Large intestine (tissue), 3 donors: ENCODE results near the gene ZNF493. TPM values are rescaled to one million over a fixed set of nuclear protein-coding genes. Genes with fewer than 3 reads are reported as not detected.

ENCODE experiments used
- DNase-seq, 2 donors: peaks; one replicate each; pipeline versions ENCODE4 v3.0.0 to v3.0.0-alpha.2; 2013
- H3K27ac ChIP-seq: one replicate; pipeline ENCODE4 v1.5.1; 2013; ENCODE audit warnings: low read length
- H3K27me3 ChIP-seq: 2 replicates; pipeline ENCODE4 v1.6.1; 2013; ENCODE audit warnings: low read length; ENCODE audit not compliant: control insufficient read depth, insufficient read depth
- H3K36me3 ChIP-seq: 2 replicates; pipeline ENCODE4 v1.6.1; 2013; ENCODE audit warnings: low read length; ENCODE audit not compliant: control insufficient read depth, insufficient read depth
- H3K4me1 ChIP-seq: one replicate; pipeline ENCODE4 v1.6.1; 2013; ENCODE audit warnings: low read length; ENCODE audit not compliant: control insufficient read depth, insufficient read depth
- H3K4me3 ChIP-seq: one replicate; pipeline ENCODE4 v1.5.1; 2013; ENCODE audit warnings: low read length
- H3K9me3 ChIP-seq: one replicate; pipeline ENCODE4 v1.6.1; 2013; ENCODE audit warnings: mild to moderate bottlenecking, low read depth, low read length, moderate library complexity; ENCODE audit not compliant: control insufficient read depth
- WGBS: methylation state at CpG from one replicate; pipeline ENCODE4 v1.1.5; 2013; ENCODE audit warnings: low lambda C conversion rate; ENCODE audit not compliant: insufficient coverage; 5-methylcytosine and 5-hydroxymethylcytosine counted together
- polyA plus RNA-seq: library from polyadenylated mRNA; unstranded; fragments of 120-200 nt; gene quantifications from one replicate; pipeline ENCODE4 v1.2.1, GENCODE V29; 2013

ZNF493 gene
- polyA plus RNA-seq, 1 donor, result 21.9 TPM

GRCh38 chr19:21460686-21461085, 63.8 kb downstream of the ZNF493 start:
- H3K4me3 ChIP-seq, result no peak overlapping the region
- H3K27me3 ChIP-seq, result no peaks in the 10 kb centered on the region
- H3K9me3 ChIP-seq, result no peaks in the 10 kb centered on the region
- H3K4me1 ChIP-seq, result no peaks in the 10 kb centered on the region
- H3K27ac ChIP-seq, result no peak overlapping the region
- no peaks in the 10 kb centered on the region for H3K36me3 ChIP-seq
- DNase-seq, result no peak

GRCh38 chr19:21462540-21462939, 65.6 kb downstream of the ZNF493 start:
- H3K9me3 ChIP-seq, result no peaks in the 10 kb centered on the region
- no peak for DNase-seq
- no peaks in the 10 kb centered on the region for H3K4me1 ChIP-seq
- WGBS, result no CpG with 5 or more reads among the region's 16 CpGs
- H3K27me3 ChIP-seq, result no peaks in the 10 kb centered on the region
- H3K27ac ChIP-seq, result no peak overlapping the region
- H3K4me3 ChIP-seq, result no peak overlapping the region
- H3K36me3 ChIP-seq, result no peaks in the 10 kb centered on the region

GRCh38 chr19:21463449-21464105, 66.6 kb downstream of the ZNF493 start:
- no peaks in the 10 kb centered on the region for H3K36me3 ChIP-seq
- DNase-seq, result peak; percentile 93 to 97
- H3K27me3 ChIP-seq, result no peaks in the 10 kb centered on the region
- H3K4me3 ChIP-seq, result peak overlapping the region; percentile 58
- no peaks in the 10 kb centered on the region for H3K4me1 ChIP-seq
- no peaks in the 10 kb centered on the region for H3K9me3 ChIP-seq
- H3K27ac ChIP-seq, result no peak overlapping the region
- WGBS, result no CpG with 5 or more reads among the region's 38 CpGs

GRCh38 chr19:21466627-21467026, 69.7 kb downstream of the ZNF493 start:
- Histone ChIP-seq H3K36me3 (no peaks in the 10 kb centered on the region), H3K27ac (no peak overlapping the region), H3K4me3 (no peak overlapping the region), H3K9me3 (no peaks in the 10 kb centered on the region), H3K4me1 (no peaks in the 10 kb centered on the region), H3K27me3 (no peaks in the 10 kb centered on the region)
- no peak for DNase-seq
- WGBS, result no CpG with 5 or more reads among the region's 8 CpGs

GRCh38 chr19:21468791-21469190, 71.9 kb downstream of the ZNF493 start:
- Histone ChIP-seq H3K4me1 (no peaks in the 10 kb centered on the region), H3K4me3 (no peak overlapping the region), H3K36me3 (no peaks in the 10 kb centered on the region), H3K27me3 (no peaks in the 10 kb centered on the region), H3K9me3 (no peaks in the 10 kb centered on the region), H3K27ac (no peak overlapping the region)
- WGBS, result 92% methylated on average over 2 of the region's 5 CpGs
- no peak for DNase-seq

- no peaks in the 10 kb centered on the region for H3K27me3 ChIP-seq
- H3K4me3 ChIP-seq, result no peak overlapping the region
- H3K9me3 ChIP-seq, result no peaks in the 10 kb centered on the region
- DNase-seq, result no peak
- H3K36me3 ChIP-seq, result no peaks in the 10 kb centered on the region
- no peak overlapping the region for H3K27ac ChIP-seq
- no peaks in the 10 kb centered on the region for H3K4me1 ChIP-seq
Measured at GRCh38 chr19:21472507-21472906, 75.6 kb downstream of the ZNF493 start.

- Histone ChIP-seq H3K27ac (no peak overlapping the region), H3K36me3 (no peaks in the 10 kb centered on the region), H3K9me3 (no peaks in the 10 kb centered on the region), H3K27me3 (no peaks in the 10 kb centered on the region), H3K4me1 (no peaks in the 10 kb centered on the region), H3K4me3 (peak overlapping the region; percentile 49)
- WGBS, result no CpG with 5 or more reads among the region's 37 CpGs
- DNase-seq, result peak; percentile 83 to 93
Measured at GRCh38 chr19:21474671-21475181, 77.8 kb downstream of the ZNF493 start.

Other genes starting within 250 kb of the ZNF493 start
- gene ZNF708, start 67.7 kb upstream of the ZNF493 start, polyA plus RNA-seq, result 20.4 TPM
- gene ZNF738, start 38.1 kb upstream of the ZNF493 start, polyA plus RNA-seq, result 19.3 TPM
- 21.7 TPM for gene ZNF429, start 108.5 kb downstream of the ZNF493 start, polyA plus RNA-seq